HG03354 (cell line): ENCODE measurements around the gene SAA4.
"Not testable (repeated sequence)": the region's sequence is repeated elsewhere in the genome, so short reads cannot be mapped to it uniquely, and the experiment has no call there.

Experiments used
- ATAC-seq: cut with Tn5 transposase; IDR thresholded peaks from one replicate; pipeline ENCODE4 v1.9.1; 2021; ENCODE audit warnings: mild to moderate bottlenecking; ENCODE audit not compliant: unreplicated experiment, poor library complexity, severe bottlenecking

The SAA4 gene

DNA sequence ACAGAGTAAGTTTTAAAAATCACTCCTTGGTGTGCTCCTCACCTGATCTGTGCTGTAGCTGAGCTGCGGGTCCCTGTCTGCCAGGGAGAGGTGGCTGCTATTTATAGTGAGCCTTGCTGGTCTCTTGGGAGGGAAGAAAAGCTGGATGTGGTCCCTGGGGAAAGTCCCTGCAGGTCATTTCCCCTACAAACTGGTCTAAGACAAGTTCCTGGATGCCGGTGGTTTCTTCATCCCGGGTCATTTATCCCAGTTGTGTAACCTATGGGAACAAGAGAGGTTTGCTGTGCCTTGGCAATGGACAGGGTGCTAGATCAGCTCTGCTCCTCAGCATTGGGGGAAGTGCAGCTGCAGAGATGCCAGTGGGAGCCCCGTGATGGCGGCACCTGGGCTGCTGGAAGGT is 12.0 kb upstream of the SAA4 start, which contains the start of gene SAA2:
Gene SAA2 (minus strand): TSS at position 108 of the 400 bp plus-strand sequence. CDS start 657 bp downstream, outside the sequence.
- no peak for ATAC-seq

- peak; percentile 20 for ATAC-seq
Measured at GRCh38 chr11:18247191-18247581, 10.6 kb upstream of the SAA4 start.

- ATAC-seq, result peak; percentile 89
Measured at GRCh38 chr11:18246379-18247190, 10.0 kb upstream of the SAA4 start.

DNA sequence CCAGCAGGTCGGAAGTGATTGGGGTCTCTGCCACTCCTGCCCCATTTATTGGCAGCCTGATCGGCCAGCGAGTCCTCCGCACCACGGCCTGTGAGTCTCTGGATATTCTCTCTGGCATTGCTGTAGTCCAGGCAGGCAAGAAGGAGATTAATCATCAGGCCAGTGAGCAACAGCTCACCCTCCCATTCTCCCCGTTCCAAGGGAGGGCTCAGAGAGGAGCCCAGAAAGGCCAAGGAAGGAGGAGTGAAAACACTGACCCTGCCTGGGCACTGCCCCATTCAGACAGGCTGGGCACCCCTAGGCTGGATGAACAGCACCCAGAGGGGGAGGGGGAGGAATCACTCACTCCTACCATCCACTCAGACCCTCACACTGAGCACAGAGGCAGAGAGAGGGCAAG is 8.8 kb upstream of the SAA4 start:
- no peak for ATAC-seq

DNA sequence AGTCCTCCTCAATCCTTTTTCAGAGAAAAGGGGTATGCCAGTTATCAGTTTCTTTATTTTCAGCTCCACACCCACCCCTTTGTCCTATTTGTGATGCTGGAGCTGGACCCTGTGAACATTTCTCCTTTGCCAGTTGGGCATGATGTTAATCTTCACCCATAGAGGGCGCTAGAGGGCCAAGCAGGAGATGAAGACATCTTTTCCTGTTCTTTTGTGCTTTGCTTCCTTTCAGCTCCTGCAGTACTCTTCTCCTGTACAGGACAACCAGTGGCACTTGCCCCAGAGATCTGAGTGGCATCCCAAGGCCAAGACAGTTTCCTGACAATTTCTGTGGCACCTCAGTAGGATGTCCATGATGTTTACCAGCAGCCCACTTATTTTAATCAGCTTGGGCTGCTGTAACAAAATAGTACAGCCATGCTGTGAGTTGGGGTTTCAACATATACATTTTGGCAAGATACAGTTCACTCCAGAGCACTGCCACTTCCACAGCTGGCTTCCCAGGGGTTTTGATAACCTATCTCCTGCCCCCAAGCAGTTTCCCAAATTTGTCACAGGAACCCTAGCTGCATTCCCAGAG is 7.3 kb upstream of the SAA4 start:
- ATAC-seq, result no peak

DNA sequence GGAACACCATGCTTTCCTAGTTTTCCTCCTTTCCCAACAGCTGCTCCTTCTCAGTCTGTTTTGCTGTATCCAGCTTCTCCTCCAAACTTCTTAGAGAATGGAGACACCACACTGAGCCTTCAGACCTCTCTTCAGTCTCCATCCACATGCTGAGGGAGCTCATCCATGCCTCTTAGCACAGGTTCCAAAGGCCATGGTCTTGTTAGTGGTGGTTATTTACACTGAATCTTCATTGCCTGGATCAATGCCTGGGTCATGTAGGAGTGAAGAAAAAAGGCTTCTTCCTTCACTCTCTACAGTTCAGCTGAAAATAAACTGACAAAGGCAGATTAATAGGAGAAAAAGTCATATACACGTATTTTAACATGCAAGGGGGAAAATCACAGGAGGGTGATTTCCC is 3.1 kb upstream of the SAA4 start:
- ATAC-seq, result no peak

DNA sequence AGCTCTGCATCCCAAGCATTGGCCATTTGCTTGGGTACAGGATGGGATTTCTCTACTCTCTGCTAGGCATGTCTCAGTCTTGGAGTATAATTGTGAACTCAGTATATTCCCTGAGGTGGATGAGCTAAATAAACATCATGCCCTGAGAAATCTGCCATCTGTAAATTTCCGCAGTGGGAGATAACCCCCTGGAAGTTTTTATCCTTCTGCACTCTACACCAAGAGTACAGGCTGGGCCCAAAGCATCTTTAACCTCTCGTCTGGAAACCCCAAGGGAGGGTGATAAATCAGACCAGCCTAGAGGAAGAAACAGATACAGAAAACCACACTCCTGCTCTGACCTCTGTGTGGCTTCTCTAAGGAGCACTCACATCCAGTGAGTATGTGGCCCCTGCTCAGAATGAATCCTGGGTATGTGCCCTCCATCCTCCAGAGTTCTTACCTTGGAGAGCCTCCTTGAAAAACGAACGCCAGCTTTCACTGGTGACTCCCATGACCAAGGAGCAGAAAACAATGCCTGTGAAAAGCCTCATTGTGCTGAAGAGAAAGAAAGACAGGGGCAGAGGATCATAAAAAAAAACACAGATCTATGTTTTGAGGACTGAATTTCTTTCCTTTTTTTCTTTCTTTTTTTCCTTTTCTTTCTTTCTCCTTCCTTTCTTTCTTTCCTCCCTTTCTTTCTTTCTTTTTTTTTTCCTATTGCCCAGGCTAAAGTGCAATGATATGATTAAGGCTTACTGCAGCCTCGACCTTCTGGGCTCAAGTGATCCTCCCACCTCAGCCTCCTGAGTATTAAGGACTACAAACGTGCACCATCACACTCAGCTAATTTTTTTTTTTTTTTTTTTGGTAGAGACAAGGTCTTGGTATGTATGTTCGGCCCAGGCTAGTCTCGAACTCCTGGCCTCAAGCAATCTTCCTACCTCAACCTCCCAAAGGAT is 938 bp downstream of the SAA4 start:
- ATAC-seq, result no peak

DNA sequence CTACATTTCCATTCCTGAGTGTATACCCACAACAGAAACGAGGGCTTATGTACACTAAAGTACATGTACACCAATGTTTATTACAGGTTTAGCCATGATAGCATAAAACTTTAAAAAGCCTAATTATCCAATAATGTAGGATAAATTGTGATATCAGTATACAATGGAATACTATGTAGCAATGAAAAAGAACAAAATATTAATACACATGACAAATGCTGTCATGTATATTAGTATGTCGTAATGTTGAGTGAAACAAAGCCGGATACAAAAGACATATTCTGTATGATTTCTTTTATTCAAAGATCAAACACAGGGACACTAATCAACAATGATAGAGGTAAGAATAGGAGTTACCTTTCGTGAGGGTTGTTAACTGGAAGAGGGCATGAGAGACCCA is 2.7 kb downstream of the SAA4 start:
- no peak for ATAC-seq

GRCh38 chr11:18230859-18231258 is 5.7 kb downstream of the SAA4 start:
- ATAC-seq, result no peak

- ATAC-seq, result peak; percentile 98
Measured at GRCh38 chr11:18229501-18229900, 7.1 kb downstream of the SAA4 start.

- ATAC-seq, result peak; percentile 36
Measured at GRCh38 chr11:18225913-18226312, 10.7 kb downstream of the SAA4 start.

DNA sequence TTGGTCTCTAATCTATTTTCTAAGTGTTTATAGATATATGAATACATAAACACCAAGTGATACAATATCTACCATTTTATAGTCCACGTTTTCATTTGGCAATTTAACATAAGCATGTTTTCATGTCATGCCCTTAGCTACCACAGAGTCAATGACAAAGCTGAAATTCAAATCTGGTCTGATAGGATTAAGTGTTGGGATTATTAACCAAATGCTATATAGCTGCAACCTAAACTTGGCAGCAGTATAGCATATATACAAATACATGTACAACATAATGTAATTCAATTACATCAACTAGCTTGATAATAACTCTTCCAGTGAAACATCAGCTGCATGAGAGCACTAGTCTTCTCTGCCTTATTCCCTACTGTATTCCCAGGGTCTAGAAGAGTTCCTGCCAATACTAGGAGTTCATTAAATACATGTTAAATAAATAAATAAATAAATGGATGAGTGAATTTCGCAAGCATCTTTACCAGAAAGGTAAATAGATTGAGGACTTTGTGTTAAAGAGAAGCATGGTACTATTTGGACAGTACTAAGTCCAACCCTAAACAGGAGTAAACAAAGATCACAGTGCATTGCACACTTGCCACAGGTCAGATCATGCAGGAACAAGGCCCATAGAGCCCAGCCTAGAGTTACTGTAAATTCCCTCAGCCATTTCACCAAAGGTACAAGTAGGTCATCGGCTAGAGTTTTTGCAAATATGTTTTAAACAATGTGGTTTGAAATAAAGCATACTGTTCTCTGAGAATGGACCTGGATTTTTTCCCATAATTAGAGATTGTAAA is 12.8 kb downstream of the SAA4 start:
- ATAC-seq, result no peak

DNA sequence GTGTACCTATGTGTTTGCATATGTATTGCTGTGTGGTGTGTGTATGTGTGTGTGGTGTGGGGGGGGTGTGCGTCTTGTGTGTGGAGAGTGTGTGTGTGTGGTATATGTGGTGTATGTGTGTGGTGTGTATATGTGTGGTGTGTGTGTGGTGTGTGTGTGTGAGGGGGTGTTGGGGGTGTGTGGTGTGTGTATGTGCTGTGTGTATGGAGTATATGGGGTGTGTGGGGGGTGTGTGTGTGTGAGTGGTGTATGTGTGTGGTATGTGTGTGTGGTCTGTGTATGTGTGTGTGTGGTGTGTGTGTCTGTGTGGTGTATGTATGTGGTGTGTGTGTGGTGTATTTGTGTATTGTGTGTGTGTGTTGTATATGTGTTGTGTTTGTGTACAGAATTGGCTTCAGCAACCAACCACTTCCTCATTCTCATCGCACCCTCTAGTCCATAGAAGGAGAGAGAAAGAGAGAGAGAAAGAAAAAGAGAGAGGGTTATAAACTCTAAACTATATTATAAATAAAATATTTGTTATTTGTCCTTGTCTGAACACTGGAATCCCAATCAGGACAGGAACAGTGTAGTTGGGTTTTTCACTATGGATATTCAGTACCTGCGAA is 13.7 kb downstream of the SAA4 start:
- no peak for ATAC-seq

GRCh38 chr11:18221274-18221876 is 15.2 kb downstream of the SAA4 start:
- no peak for ATAC-seq

DNA sequence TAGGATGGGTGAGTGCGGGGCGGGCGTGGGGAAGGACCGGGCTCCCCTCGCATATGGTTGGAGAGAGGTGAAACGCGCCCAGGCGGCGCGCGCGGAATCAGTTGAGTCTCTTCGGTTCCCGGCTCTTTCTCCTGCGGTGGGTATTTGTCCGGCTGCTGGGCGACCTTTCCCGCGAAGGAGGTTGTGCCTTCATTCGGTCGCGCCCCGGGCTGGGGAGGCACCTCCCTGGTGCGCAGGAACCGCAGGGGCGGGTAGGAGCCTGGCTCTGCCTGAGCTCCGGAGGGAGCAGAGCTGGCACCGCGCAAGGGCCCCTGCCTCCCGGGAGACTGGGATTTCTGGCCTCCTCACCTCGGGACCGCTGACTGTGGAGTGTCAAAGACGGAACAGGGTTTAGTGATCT is 27.5 kb downstream of the SAA4 start:
- no peak for ATAC-seq

- ATAC-seq, result no peak
Measured at GRCh38 chr11:18204771-18205170, 31.8 kb downstream of the SAA4 start.

- ATAC-seq, result no peak
Measured at GRCh38 chr11:18204220-18204619, 32.4 kb downstream of the SAA4 start.

DNA sequence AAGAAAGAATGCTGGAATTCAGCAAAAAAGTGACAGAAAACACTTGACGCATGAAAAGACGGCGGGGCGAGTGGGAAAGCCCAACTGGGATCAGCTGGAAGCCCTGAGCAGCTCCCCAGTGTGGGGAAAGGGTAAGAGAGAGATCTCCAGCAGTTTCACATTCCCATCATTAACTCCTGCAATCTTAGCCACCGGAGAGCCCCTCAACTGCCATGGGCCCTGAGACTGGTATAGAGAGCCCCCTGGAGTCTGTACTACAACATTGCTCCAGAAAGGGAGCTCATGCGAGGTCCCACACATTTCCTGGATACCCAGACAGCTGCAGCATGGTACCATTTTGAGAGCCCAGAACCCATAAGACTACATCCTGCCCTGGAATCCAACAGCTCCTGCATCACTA is 32.9 kb downstream of the SAA4 start:
- ATAC-seq, result peak; percentile 49

DNA sequence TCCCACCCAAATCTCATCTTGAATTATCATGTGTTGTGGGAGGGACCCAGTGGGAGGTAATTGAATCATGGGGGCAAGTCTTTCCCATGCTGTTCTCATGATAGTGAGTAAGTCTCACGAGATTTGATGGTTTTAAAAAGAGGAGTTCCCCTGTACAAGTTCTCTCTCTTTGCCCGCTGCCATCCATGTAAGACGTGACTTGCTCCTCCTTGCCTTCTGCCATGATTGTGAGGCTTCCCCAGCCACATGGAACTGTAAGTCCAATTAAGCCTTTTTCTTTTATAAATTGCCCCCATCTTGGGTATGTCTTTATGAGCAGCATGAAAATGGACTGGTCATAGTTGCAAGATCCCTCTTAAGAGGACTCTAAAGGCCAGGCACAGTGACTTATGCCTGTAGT is 38.9 kb downstream of the SAA4 start:
- ATAC-seq, result not testable (repeated sequence)
